Brain microvascular endothelial cell (primary cell): ENCODE measurements around the gene SPAG6.
"Not testable (repeated sequence)": the region's sequence is repeated elsewhere in the genome, so short reads cannot be mapped to it uniquely, and the experiment has no call there.

Source experiments
- DNase-seq: peaks from one replicate; pipeline ENCODE4 v3.0.0-alpha.2; 2020
- H3K27ac ChIP-seq: fragments of 250-450 bp; sonication (Bioruptor Pico); 2 replicates; pipeline ENCODE4 v1.5.1; 2020; ENCODE audit warnings: mild to moderate bottlenecking, moderate library complexity
- H3K27me3 ChIP-seq: fragments of 250-450 bp; sonication (Bioruptor Pico); replicated peaks from 2 replicates; pipeline ENCODE4 v1.5.1; 2020; ENCODE audit warnings: mild to moderate bottlenecking
- H3K36me3 ChIP-seq: fragments of 250-450 bp; sonication (Bioruptor Pico); replicated peaks from 2 replicates; pipeline ENCODE4 v1.5.1; 2020; ENCODE audit warnings: mild to moderate bottlenecking
- H3K4me3 ChIP-seq: 2 replicates; pipeline ENCODE4 v1.5.1; 2011; ENCODE audit warnings: low read depth, mild to moderate bottlenecking, control low read depth, low read length, moderate library complexity
- CTCF ChIP-seq: IDR thresholded peaks from 2 replicates; pipeline ENCODE4 v1.5.1; 2011; ENCODE audit warnings: low read depth, mild to moderate bottlenecking, moderate library complexity, low read length, control low read depth, inconsistent platforms; ENCODE audit errors: missing control alignments
- in situ Hi-C: cut with HindIII; loops from 2 replicates; pipeline ENCODE4 v1.10.0; 2017; ENCODE audit warnings: low sequenced_read_pairs, low pct_ligation_motif_present

The SPAG6 gene

GRCh38 chr10:22391600-22391999 is 46.3 kb downstream of the SPAG6 start:
- in situ Hi-C loops = no loop called here
- TF ChIP-seq CTCF = no peak
- DNase-seq = no peak
- H3K4me3 ChIP-seq = no peak overlapping the region
- no peaks in the 10 kb centered on the region for H3K27me3 ChIP-seq
- H3K36me3 ChIP-seq = no peaks in the 10 kb centered on the region
- H3K27ac ChIP-seq = no peak overlapping the region

GRCh38 chr10:22396195-22396594 is 50.9 kb downstream of the SPAG6 start:
- H3K4me3 ChIP-seq, DNase-seq, H3K27ac ChIP-seq, H3K36me3 ChIP-seq, in situ Hi-C loops, H3K27me3 ChIP-seq: not testable (repeated sequence)

GRCh38 chr10:22406916-22407315 is 61.6 kb downstream of the SPAG6 start:
- in situ Hi-C loops, H3K4me3 ChIP-seq, H3K36me3 ChIP-seq, H3K27me3 ChIP-seq, H3K27ac ChIP-seq, DNase-seq: not testable (repeated sequence)

GRCh38 chr10:22410394-22410793 is 65.1 kb downstream of the SPAG6 start:
- no peak for TF ChIP-seq CTCF
- in situ Hi-C loops = no loop called here

GRCh38 chr10:22410846-22411245 is 65.5 kb downstream of the SPAG6 start:
- Histone ChIP-seq H3K36me3 (no peaks in the 10 kb centered on the region), H3K4me3 (no peak overlapping the region), H3K27ac (no peak overlapping the region), H3K27me3 (no peaks in the 10 kb centered on the region)
- in situ Hi-C loops = no loop called here
- TF ChIP-seq CTCF = no peak
- DNase-seq = no peak

More at GRCh38 chr10:22410394-22410793, 65.1 kb downstream of the SPAG6 start:
- Histone ChIP-seq H3K27me3 (no peaks in the 10 kb centered on the region), H3K27ac (no peak overlapping the region), H3K4me3 (no peak overlapping the region), H3K36me3 (no peaks in the 10 kb centered on the region)
- DNase-seq = no peak

GRCh38 chr10:22414146-22414545 is 68.8 kb downstream of the SPAG6 start:
- Histone ChIP-seq H3K36me3 (no peaks in the 10 kb centered on the region), H3K27ac (no peak overlapping the region), H3K27me3 (no peaks in the 10 kb centered on the region), H3K4me3 (no peak overlapping the region)
- in situ Hi-C loops = no loop called here
- no peak for DNase-seq
- no peak for TF ChIP-seq CTCF

GRCh38 chr10:22415072-22415471 is 69.8 kb downstream of the SPAG6 start:
- H3K27ac ChIP-seq = no peak overlapping the region
- no peak overlapping the region for H3K4me3 ChIP-seq
- no peak for TF ChIP-seq CTCF
- no peaks in the 10 kb centered on the region for H3K27me3 ChIP-seq
- in situ Hi-C loops = no loop called here
- H3K36me3 ChIP-seq = no peaks in the 10 kb centered on the region
- DNase-seq = no peak
